DND-41 (cell line): ENCODE data around the gene STAT5B.

Experiments used
- ATAC-seq: fragments of 200-7000 bp; cut with Tn5 transposase; 3 replicates; pipeline ENCODE4 v1.9.1; 2021; ENCODE audit warnings: low read depth; ENCODE audit not compliant: insufficient read depth
- DNase-seq: peaks from one replicate; pipeline ENCODE4 v3.0.0-alpha.2; 2020
- H2AFZ ChIP-seq: 2 replicates; pipeline ENCODE4 v1.6.0; 2012; ENCODE audit warnings: low read depth, low read length
- H3K27ac ChIP-seq: 2 replicates; pipeline ENCODE4 v1.5.1; 2012; ENCODE audit warnings: low read length, inconsistent platforms
- H3K27me3 ChIP-seq: fragments of 200-600 bp; sonication (generic); 2 replicates; pipeline ENCODE4 v1.6.0; 2012; ENCODE audit warnings: low read length, mild to moderate bottlenecking, inconsistent platforms; ENCODE audit not compliant: insufficient read depth, poor library complexity
- H3K36me3 ChIP-seq: 2 replicates; pipeline ENCODE4 v1.5.1; 2012; ENCODE audit warnings: low read length, inconsistent platforms; ENCODE audit not compliant: insufficient read depth
- H3K4me1 ChIP-seq: 2 replicates; pipeline ENCODE4 v1.5.1; 2012; ENCODE audit warnings: mild to moderate bottlenecking, low read length; ENCODE audit not compliant: insufficient read depth
- H3K4me2 ChIP-seq: 2 replicates; pipeline ENCODE4 v1.6.0; 2012; ENCODE audit warnings: mild to moderate bottlenecking, moderate library complexity, low read length, inconsistent platforms; ENCODE audit not compliant: insufficient read depth
- H3K4me3 ChIP-seq, 2 experiments: fragments of 200-600 bp in 1 of 2; shearing (Covaris generic) in 1 of 2; 2 replicates each; pipeline ENCODE4 v1.5.1; 2012 to 2016; ENCODE audit warnings: inconsistent platforms in 2 of 2, low read length in 2 of 2, mild to moderate bottlenecking in 2 of 2, low read depth in 1 of 2, moderate library complexity in 1 of 2
- H3K79me2 ChIP-seq: 2 replicates; pipeline ENCODE4 v1.6.0; 2012; ENCODE audit warnings: low read length, inconsistent platforms; ENCODE audit not compliant: insufficient read depth
- H3K9ac ChIP-seq: 2 replicates; pipeline ENCODE4 v1.6.0; 2012; ENCODE audit warnings: low read depth, mild to moderate bottlenecking, inconsistent platforms, low read length, moderate library complexity
- H3K9me3 ChIP-seq: 2 replicates; pipeline ENCODE4 v1.5.1; 2012; ENCODE audit warnings: low read length, moderate library complexity, mild to moderate bottlenecking, inconsistent platforms; ENCODE audit not compliant: insufficient read depth, severe bottlenecking
- H4K20me1 ChIP-seq: 2 replicates; pipeline ENCODE4 v1.6.0; 2012; ENCODE audit warnings: low read length; ENCODE audit not compliant: insufficient read depth
- CTCF ChIP-seq: IDR thresholded peaks from 2 replicates; pipeline ENCODE4 v1.5.1; 2012; ENCODE audit warnings: borderline replicate concordance, low read length, moderate library complexity, mild to moderate bottlenecking; ENCODE audit not compliant: poor library complexity, severe bottlenecking; ENCODE audit errors: extremely low read depth
- EZH2 ChIP-seq: IDR thresholded peaks from 3 replicates; pipeline ENCODE4 v1.6.1; 2012; ENCODE audit warnings: borderline replicate concordance, low read depth, mild to moderate bottlenecking, moderate library complexity, low read length, inconsistent platforms; ENCODE audit not compliant: severe bottlenecking

The STAT5B gene

GRCh38 chr17:42251115-42251514 is 25.1 kb downstream of the STAT5B start:
- Histone ChIP-seq H3K4me2 (no peak overlapping the region), H3K9ac (no peak overlapping the region), H3K27me3 (no peaks in the 10 kb centered on the region), H3K27ac (no peak overlapping the region), H3K9me3 (no peaks in the 10 kb centered on the region), H3K4me1 (peaks cover 20% of the 10 kb centered on the region), H3K4me3 (no peak overlapping the region), H3K36me3 (no peaks in the 10 kb centered on the region), H2AFZ (no peak overlapping the region), H4K20me1 (peaks cover 2% of the 10 kb centered on the region; the same call in 1 of the 2 replicates), H3K79me2 (peaks cover 68% of the 10 kb centered on the region)
- TF ChIP-seq EZH2 (no peak), CTCF (no peak)
- ATAC-seq (no peak), DNase-seq (no peak)

- no peaks in the 10 kb centered on the region for H3K9me3 ChIP-seq
- no peak overlapping the region for H3K4me3 ChIP-seq
- no peak overlapping the region for H3K27ac ChIP-seq
- TF ChIP-seq CTCF = no peak
- no peak for TF ChIP-seq EZH2
- H4K20me1 ChIP-seq = peaks cover 2% of the 10 kb centered on the region; the same call in 1 of the 2 replicates
- no peak overlapping the region for H3K4me2 ChIP-seq
- H3K4me1 ChIP-seq = peaks cover 20% of the 10 kb centered on the region
- ATAC-seq (no peak), DNase-seq (no peak)
- H2AFZ ChIP-seq = no peak overlapping the region
- H3K79me2 ChIP-seq = peaks cover 71% of the 10 kb centered on the region
- H3K36me3 ChIP-seq = no peaks in the 10 kb centered on the region
- no peak overlapping the region for H3K9ac ChIP-seq
- no peaks in the 10 kb centered on the region for H3K27me3 ChIP-seq
Observed at GRCh38 chr17:42249681-42250446, 26.3 kb downstream of the STAT5B start.

GRCh38 chr17:42248351-42249179 is 27.6 kb downstream of the STAT5B start:
- Histone ChIP-seq H3K4me1 (peaks cover 20% of the 10 kb centered on the region), H3K27me3 (no peaks in the 10 kb centered on the region), H3K9ac (peak overlapping the region; percentile 52), H3K9me3 (no peaks in the 10 kb centered on the region), H4K20me1 (peaks cover 2% of the 10 kb centered on the region; the same call in 1 of the 2 replicates), H3K27ac (peak overlapping the region; percentile 78), H3K36me3 (no peaks in the 10 kb centered on the region), H3K4me2 (peak overlapping the region; percentile 62), H3K79me2 (peaks cover 65% of the 10 kb centered on the region), H2AFZ (peak overlapping the region; percentile 71), H3K4me3 (peak overlapping the region; percentile 3 to 57; a peak in 3 of 4 replicates)
- DNase-seq (peak; percentile 81), ATAC-seq (peak; percentile 100)
- no peak for TF ChIP-seq EZH2
